Placental epithelial cell (primary cell): ENCODE measurements around the gene SNAI3. TPM values are rescaled to one million over a fixed set of nuclear protein-coding genes. Genes with fewer than 3 reads are reported as not detected.

Experiments used
- total RNA-seq: library from RNA; depleted of rRNA; stranded (reverse); fragments of >200 nt; gene quantifications from 2 replicates; pipeline ENCODE4 v1.2.3, GENCODE V29; 2012

The SNAI3 gene
- not detected in 2 replicates for total RNA-seq

GRCh38 chr16:88686439-88687253, at the start of gene SNAI3:
TSS of gene SNAI3 (minus strand) at chr16:88686507. CDS start at chr16:88686406, 101 bp downstream.

GRCh38 chr16:88706229-88706964, 20.1 kb upstream of the SNAI3 start, which contains the start of the genes CTU2 and RNF166:
TSS of gene CTU2 (plus strand) at chr16:88706503. CDS start at chr16:88706531, 28 bp downstream.
TSS of gene RNF166 (minus strand) at chr16:88706408. CDS start at chr16:88706325, 83 bp downstream.

GRCh38 chr16:88662843-88663606, 23.3 kb downstream of the SNAI3 start, which contains the start of gene MVD:
TSS of gene MVD (minus strand) at chr16:88663091. CDS start at chr16:88663080, 11 bp downstream.

GRCh38 chr16:88650749-88651275, 35.5 kb downstream of the SNAI3 start, which contains the start of gene CYBA:
TSS of gene CYBA (minus strand) at chr16:88651053. CDS start at chr16:88651013, 40 bp downstream.

GRCh38 chr16:88638323-88639230, 47.7 kb downstream of the SNAI3 start, which contains the start of gene IL17C:
TSS of gene IL17C (plus strand) at chr16:88638572. CDS start at chr16:88638642, 70 bp downstream.

Other genes starting within 250 kb of the SNAI3 start
- gene ZFPM1, start 233.2 kb downstream of the SNAI3 start, total RNA-seq: 5.5 and 8.4 TPM in 2 replicates
- 7.5 and 16.5 TPM in 2 replicates for gene ZC3H18, start 116.1 kb downstream of the SNAI3 start, total RNA-seq
- gene IL17C, start 47.9 kb downstream of the SNAI3 start, total RNA-seq: 0.39 TPM in 1 of 2 replicates, not detected in the other
- 132 and 272 TPM in 2 replicates for gene CYBA, start 35.5 kb downstream of the SNAI3 start, total RNA-seq
- gene MVD, start 23.4 kb downstream of the SNAI3 start, total RNA-seq: 21.6 and 69.7 TPM in 2 replicates
- 5.1 and 11.1 TPM in 2 replicates for gene RNF166, start 19.9 kb upstream of the SNAI3 start, total RNA-seq
- 10.2 and 13.0 TPM in 2 replicates for gene CTU2, start 20.0 kb upstream of the SNAI3 start, total RNA-seq
- gene PIEZO1, start 98.7 kb upstream of the SNAI3 start, total RNA-seq: 229 and 537 TPM in 2 replicates
- 11.6 and 11.8 TPM in 2 replicates for gene CDT1, start 117.3 kb upstream of the SNAI3 start, total RNA-seq
- 36.1 and 60.5 TPM in 2 replicates for gene APRT, start 125.4 kb upstream of the SNAI3 start, total RNA-seq
- 28.5 and 55.0 TPM in 2 replicates for gene GALNS, start 170.4 kb upstream of the SNAI3 start, total RNA-seq
- 26.7 and 27.5 TPM in 2 replicates for gene TRAPPC2L, start 170.6 kb upstream of the SNAI3 start, total RNA-seq
- gene PABPN1L, start 180.2 kb upstream of the SNAI3 start, total RNA-seq: not detected in 2 replicates